ENCODE data around the gene CDH23.

The CDH23 gene

GRCh38 chr10:71635867-71636266 lies 239.1 kb downstream of the CDH23 start:
- TF ChIP-seq FOXA1 (IDR thresholded peaks at IDR 0.05): no peak
- DNase-seq (ENCODE audit: extremely low spot score): no peak
- CTCF ChIA-PET: interaction anchor here (1.1 kb wide), 1 partner anchor 17 kb away, joined by 3 read pairs; no protein-coding TSS in a partner anchor
- POLR2A ChIA-PET: no interaction called here

DNA sequence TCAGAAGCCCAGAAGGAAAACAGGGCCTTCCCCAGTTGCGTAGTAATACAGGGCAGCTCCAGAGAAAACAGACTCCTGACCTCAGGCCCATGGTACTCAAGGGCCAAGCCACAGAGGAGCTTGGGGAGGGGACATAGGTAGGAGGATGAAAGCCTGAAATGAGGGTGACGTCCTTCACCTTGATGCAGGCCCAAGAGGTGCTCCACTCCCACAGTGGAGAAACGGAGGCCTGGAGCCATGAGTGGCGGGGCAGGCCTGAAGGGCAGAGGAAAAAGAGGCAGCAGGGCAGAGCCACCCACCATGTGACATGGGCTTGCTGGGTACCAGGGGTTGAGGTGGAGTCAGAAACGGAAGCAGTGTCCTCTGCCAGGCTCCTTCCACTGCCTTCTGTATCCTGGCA lies 239.9 kb downstream of the CDH23 start:
- TF ChIP-seq BHLHE40 (IDR thresholded peaks at IDR 0.05; ENCODE audit: borderline replicate concordance): no peak
- TF ChIP-seq PKNOX1 (IDR thresholded peaks at IDR 0.05): no peak
- TF ChIP-seq L3MBTL2 (conservative IDR thresholded peaks at IDR 0.05): no peak
- no peak for TF ChIP-seq ELF4 (IDR thresholded peaks at IDR 0.05)
- no peak for TF ChIP-seq ZNF384 (IDR thresholded peaks at IDR 0.05)
- TF ChIP-seq SP1 (IDR thresholded peaks at IDR 0.05): no peak
- no peak for TF ChIP-seq LEF1 (IDR thresholded peaks at IDR 0.05; ENCODE audit: borderline replicate concordance)
- no peak for TF ChIP-seq HDGF (IDR thresholded peaks at IDR 0.05; ENCODE audit: borderline replicate concordance)
- no peak for TF ChIP-seq FOXM1 (IDR thresholded peaks at IDR 0.05; ENCODE audit: borderline replicate concordance)
- TF ChIP-seq NFRKB (IDR thresholded peaks at IDR 0.05): no peak
- TF ChIP-seq FOXK2 (IDR thresholded peaks at IDR 0.05): no peak
- no peak for TF ChIP-seq TARDBP (IDR thresholded peaks at IDR 0.05)
- TF ChIP-seq ARNT (IDR thresholded peaks at IDR 0.05): no peak
- no peak for TF ChIP-seq FOXA1 (IDR thresholded peaks at IDR 0.05)
- no peak for TF ChIP-seq SUZ12 (IDR thresholded peaks at IDR 0.05)
- TF ChIP-seq CTBP1 (IDR thresholded peaks at IDR 0.05; ENCODE audit: borderline replicate concordance): no peak
- ChIA-PET POLR2A (no interaction called here), CTCF (no interaction called here)
- no peak for DNase-seq (ENCODE audit: extremely low spot score)

GRCh38 chr10:71637305-71637704 lies 240.6 kb downstream of the CDH23 start:
- POLR2A ChIA-PET: no interaction called here

DNA sequence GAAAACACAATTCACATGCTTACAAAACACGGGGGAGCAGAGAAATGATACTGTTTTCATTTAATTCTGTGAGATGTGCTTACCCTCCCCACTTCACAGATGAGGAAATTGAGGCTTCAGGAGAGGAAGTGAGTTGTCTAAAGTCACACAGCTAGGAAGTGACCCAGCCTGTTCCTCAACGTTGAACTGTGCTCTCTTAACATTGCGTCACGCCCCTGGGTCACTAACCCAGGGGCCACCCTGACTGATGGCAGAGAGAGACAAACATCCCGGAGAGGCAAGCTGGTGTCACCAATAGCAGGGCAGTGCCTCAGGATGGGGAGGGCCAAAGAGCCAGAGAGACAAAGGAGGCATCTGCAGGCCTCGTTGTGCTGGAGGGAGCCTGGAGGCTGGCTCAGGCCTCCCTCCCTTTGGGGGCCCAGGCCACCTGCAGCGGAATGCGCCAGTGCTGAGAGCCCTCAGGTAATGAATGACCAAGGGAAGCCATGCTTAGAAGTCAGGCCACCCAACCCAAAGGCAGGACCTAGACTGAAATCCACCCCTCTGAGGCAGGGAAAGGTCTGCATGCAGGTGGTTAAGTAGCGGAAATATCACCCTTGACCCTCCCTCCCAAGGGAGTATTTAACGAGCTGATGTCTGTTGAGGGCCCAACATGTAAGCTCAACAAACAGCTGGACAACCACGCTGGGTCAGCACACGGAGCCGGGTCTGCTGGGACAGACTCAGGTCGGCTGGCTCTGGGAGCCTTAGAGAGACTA lies 241.5 kb downstream of the CDH23 start:
- no peak for DNase-seq (ENCODE audit: extremely low spot score)
- ChIA-PET CTCF (interaction anchor here (0.6 to 1.8 kb wide), 5 partner anchors 10 to 1076 kb away, joined by 3 to 6 read pairs (median 3); no protein-coding TSS in a partner anchor), POLR2A (no interaction called here)
- TF ChIP-seq NFRKB (IDR thresholded peaks at IDR 0.05) (no peak), HDGF (IDR thresholded peaks at IDR 0.05; ENCODE audit: borderline replicate concordance) (no peak), CTBP1 (IDR thresholded peaks at IDR 0.05; ENCODE audit: borderline replicate concordance) (no peak), SP1 (IDR thresholded peaks at IDR 0.05) (no peak), TARDBP (IDR thresholded peaks at IDR 0.05) (no peak), FOXA1 (IDR thresholded peaks at IDR 0.05) (no peak), ZNF384 (IDR thresholded peaks at IDR 0.05) (no peak), L3MBTL2 (conservative IDR thresholded peaks at IDR 0.05) (no peak), FOXK2 (IDR thresholded peaks at IDR 0.05) (no peak), SUZ12 (IDR thresholded peaks at IDR 0.05) (no peak), FOXM1 (IDR thresholded peaks at IDR 0.05; ENCODE audit: borderline replicate concordance) (no peak), BHLHE40 (IDR thresholded peaks at IDR 0.05; ENCODE audit: borderline replicate concordance) (no peak)

More at GRCh38 chr10:71637305-71637704, 240.6 kb downstream of the CDH23 start:
- no peak for TF ChIP-seq ZNF384 (IDR thresholded peaks at IDR 0.05)
- no peak for TF ChIP-seq CTBP1 (IDR thresholded peaks at IDR 0.05; ENCODE audit: borderline replicate concordance)
- TF ChIP-seq L3MBTL2 (conservative IDR thresholded peaks at IDR 0.05): no peak
- TF ChIP-seq LEF1 (IDR thresholded peaks at IDR 0.05; ENCODE audit: borderline replicate concordance): no peak
- no peak for TF ChIP-seq ARNT (IDR thresholded peaks at IDR 0.05)
- CTCF ChIA-PET: no interaction called here
- DNase-seq (ENCODE audit: extremely low spot score): no peak

DNA sequence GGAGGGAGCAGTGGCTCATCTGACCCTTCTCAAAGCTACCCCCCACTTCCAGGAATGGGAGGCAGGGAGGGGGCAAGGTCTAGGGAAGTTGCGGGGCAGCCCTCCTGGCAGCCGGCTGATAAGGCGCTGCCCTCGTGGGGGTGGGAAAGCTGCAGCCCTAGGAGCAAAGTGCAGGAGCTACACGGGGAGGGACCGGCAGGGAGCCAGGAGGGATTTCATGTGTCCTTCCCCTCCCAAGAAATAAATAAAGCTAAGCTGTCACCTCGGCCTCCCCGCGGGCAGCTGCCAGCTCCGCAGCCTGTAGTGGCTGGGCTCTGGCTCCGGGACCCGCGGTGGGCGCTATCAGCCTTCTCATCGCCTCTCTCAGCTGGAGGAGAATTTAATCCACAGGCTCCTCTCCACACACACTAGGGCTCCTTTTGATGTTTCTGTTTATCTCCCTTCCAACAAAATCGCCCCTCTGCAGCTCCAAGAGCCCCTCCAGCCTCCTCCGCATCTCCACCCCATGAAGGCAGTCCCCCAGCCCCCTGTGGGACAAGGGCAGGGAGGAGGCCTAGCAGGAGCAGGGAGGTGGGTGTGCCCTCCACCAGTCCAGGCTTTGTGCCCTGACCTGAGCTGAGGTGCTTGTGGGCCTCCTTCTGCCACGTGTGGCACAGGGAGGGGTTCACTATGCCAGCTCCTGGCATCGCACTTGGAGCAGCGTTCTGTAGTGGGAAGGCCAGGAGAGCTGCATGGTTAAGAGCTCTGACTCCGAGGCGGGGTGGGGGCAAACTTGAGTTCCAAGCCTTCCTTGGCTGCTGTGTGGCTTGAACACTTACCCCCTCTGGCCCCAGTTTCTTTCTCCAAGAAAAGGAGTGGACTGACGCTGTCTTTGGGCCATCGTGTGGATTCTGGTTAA lies 242.4 kb downstream of the CDH23 start:
- CTCF ChIA-PET: interaction anchor here (0.6 to 1.8 kb wide), 5 partner anchors 9 to 1075 kb away, joined by 3 to 6 read pairs (median 3); no protein-coding TSS in a partner anchor
- POLR2A ChIA-PET: no interaction called here
- peak; percentile 57 for DNase-seq (ENCODE audit: extremely low spot score)

GRCh38 chr10:71640607-71641006 lies 243.9 kb downstream of the CDH23 start:
- TF ChIP-seq ZNF384 (IDR thresholded peaks at IDR 0.05) (no peak), LEF1 (IDR thresholded peaks at IDR 0.05; ENCODE audit: borderline replicate concordance) (no peak)

More for the DNA sequence above, 242.4 kb downstream of the CDH23 start:
- peak; percentile 79 for TF ChIP-seq PKNOX1 (IDR thresholded peaks at IDR 0.05)
- no peak for TF ChIP-seq FOXM1 (IDR thresholded peaks at IDR 0.05; ENCODE audit: borderline replicate concordance)
- TF ChIP-seq FOXA1 (IDR thresholded peaks at IDR 0.05): no peak

GRCh38 chr10:71641449-71641848 lies 244.7 kb downstream of the CDH23 start:
- DNase-seq (ENCODE audit: extremely low spot score): no peak
- CTCF ChIA-PET: interaction anchor here (0.7 to 1.5 kb wide), 3 partner anchors 20 to 57 kb away, joined by 4 to 8 read pairs (median 5); no protein-coding TSS in a partner anchor
- POLR2A ChIA-PET: no interaction called here
- no peak for TF ChIP-seq BHLHE40 (IDR thresholded peaks at IDR 0.05; ENCODE audit: borderline replicate concordance)
- TF ChIP-seq HDGF (IDR thresholded peaks at IDR 0.05; ENCODE audit: borderline replicate concordance): no peak
- no peak for TF ChIP-seq SP1 (IDR thresholded peaks at IDR 0.05)
- TF ChIP-seq FOXA1 (IDR thresholded peaks at IDR 0.05): no peak

More at GRCh38 chr10:71640607-71641006, 243.9 kb downstream of the CDH23 start:
- POLR2A ChIA-PET: no interaction called here
- CTCF ChIA-PET: interaction anchor here (0.9 kb wide), 1 partner anchor 56 kb away, joined by 4 read pairs; no protein-coding TSS in a partner anchor
- no peak for DNase-seq (ENCODE audit: extremely low spot score)

All from HEK293T (cell line).